Astrocyte (in vitro differentiated cells and primary cell): ENCODE results near the gene CRY2. TPM values are rescaled to one million over a fixed set of nuclear protein-coding genes. Genes with fewer than 3 reads are reported as not detected.

Source experiments
- DNase-seq: peaks from one replicate; pipeline ENCODE4 v3.0.0-alpha.2; 2010; ENCODE audit warnings: low read depth
- FAIRE-seq: peaks from 2 replicates; lab custom pipeline; 2011; peaks lifted over from hg19 to GRCh38; lab: Jason Lieb, UNC
- H2AFZ ChIP-seq: 2 replicates; pipeline ENCODE4 v1.6.0; 2012; ENCODE audit warnings: low read depth, low read length, inconsistent platforms
- H3K27ac ChIP-seq: 2 replicates; pipeline ENCODE4 v1.5.1; 2011; ENCODE audit warnings: low read depth, low read length, inconsistent platforms
- H3K27me3 ChIP-seq: 2 replicates; pipeline ENCODE4 v1.6.0; 2011; ENCODE audit warnings: low read length, inconsistent platforms; ENCODE audit not compliant: insufficient read depth
- H3K36me3 ChIP-seq: 2 replicates; pipeline ENCODE4 v1.5.1; 2011; ENCODE audit warnings: low read length, inconsistent platforms; ENCODE audit not compliant: insufficient read depth
- H3K4me1 ChIP-seq: 2 replicates; pipeline ENCODE4 v1.5.1; 2011; ENCODE audit warnings: low read length, inconsistent platforms; ENCODE audit not compliant: insufficient read depth
- H3K4me2 ChIP-seq: 2 replicates; pipeline ENCODE4 v1.6.0; 2012; ENCODE audit warnings: low read length, inconsistent platforms
- H3K4me3 ChIP-seq: 2 replicates; pipeline ENCODE4 v1.5.1; 2011; ENCODE audit warnings: low read depth, mild to moderate bottlenecking, low read length, inconsistent platforms; ENCODE audit not compliant: insufficient read depth
- H3K79me2 ChIP-seq: 2 replicates; pipeline ENCODE4 v1.6.0; 2012; ENCODE audit warnings: mild to moderate bottlenecking, low read length, inconsistent platforms; ENCODE audit not compliant: insufficient read depth
- H3K9ac ChIP-seq: 2 replicates; pipeline ENCODE4 v1.6.0; 2012; ENCODE audit warnings: mild to moderate bottlenecking, low read length, inconsistent platforms
- H3K9me3 ChIP-seq: 2 replicates; pipeline ENCODE4 v1.5.1; 2012; ENCODE audit warnings: low read depth, mild to moderate bottlenecking, low read length, inconsistent platforms; ENCODE audit not compliant: insufficient read depth
- H4K20me1 ChIP-seq: 2 replicates; pipeline ENCODE4 v1.6.0; 2012; ENCODE audit warnings: low read length, inconsistent platforms; ENCODE audit not compliant: insufficient read depth
- H3K27ac Mint-ChIP-seq: one replicate; pipeline ENCODE4 v1.8.0; 2021; ENCODE audit warnings: mild to moderate bottlenecking, mixed read lengths; ENCODE audit not compliant: unreplicated experiment
- H3K27me3 Mint-ChIP-seq: one replicate; pipeline ENCODE4 v1.8.0; 2021; ENCODE audit warnings: low read depth, mixed read lengths; ENCODE audit not compliant: unreplicated experiment
- H3K36me3 Mint-ChIP-seq: one replicate; pipeline ENCODE4 v1.8.0; 2021; ENCODE audit warnings: low read depth, mixed read lengths; ENCODE audit not compliant: unreplicated experiment
- H3K4me1 Mint-ChIP-seq: one replicate; pipeline ENCODE4 v1.8.0; 2021; ENCODE audit warnings: low read depth, mixed read lengths; ENCODE audit not compliant: unreplicated experiment
- H3K4me3 Mint-ChIP-seq: one replicate; pipeline ENCODE4 v1.8.0; 2021; ENCODE audit warnings: mild to moderate bottlenecking, moderate library complexity, mixed read lengths; ENCODE audit not compliant: unreplicated experiment
- H3K9me3 Mint-ChIP-seq: one replicate; pipeline ENCODE4 v1.8.0; 2021; ENCODE audit warnings: mild to moderate bottlenecking, mixed read lengths; ENCODE audit not compliant: unreplicated experiment
- CTCF ChIP-seq: IDR thresholded peaks from 2 replicates; pipeline ENCODE4 v1.5.1; 2011; ENCODE audit warnings: low read depth, mild to moderate bottlenecking, inconsistent platforms, low read length, moderate library complexity; ENCODE audit not compliant: insufficient read depth
- EZH2 ChIP-seq: IDR thresholded peaks from 2 replicates; pipeline ENCODE4 v1.6.1; 2012; ENCODE audit warnings: mild to moderate bottlenecking, low read length, inconsistent platforms; ENCODE audit not compliant: insufficient read depth
- total RNA-seq: library from RNA; stranded (reverse); gene quantifications from 2 replicates; pipeline ENCODE4 v1.2.1, GENCODE V29; 2021

CRY2 gene
- total RNA-seq, 1 donor from 2014 or later, result 16.9 TPM

- H3K4me3 Mint-ChIP-seq, result peak within 1 kb of the TSS; percentile 90
- H3K36me3 ChIP-seq, result peaks cover 4% of the 10 kb centered on the region
- H3K9me3 ChIP-seq, result no peaks in the 10 kb centered on the region
- FAIRE-seq, result no peak
- peaks cover 11% of the 10 kb centered on the region for H3K36me3 Mint-ChIP-seq
- H3K79me2 ChIP-seq, result peaks cover 46% of the 10 kb centered on the region
- peak within 1 kb of the TSS; percentile 93 for H3K27ac ChIP-seq
- H3K4me3 ChIP-seq, result peak within 1 kb of the TSS; percentile 84
- peak within 1 kb of the TSS; percentile 99 for H3K4me2 ChIP-seq
- no peak for TF ChIP-seq EZH2
- no peak for TF ChIP-seq CTCF
- H3K9me3 Mint-ChIP-seq, result no peaks in the 10 kb centered on the region
- no peaks in the 10 kb centered on the region for H3K27me3 ChIP-seq
- H2AFZ ChIP-seq, result peak within 1 kb of the TSS; percentile 90
- H3K27ac Mint-ChIP-seq, result peak within 1 kb of the TSS; percentile 99
- H3K27me3 Mint-ChIP-seq, result peaks cover 16% of the 10 kb centered on the region
- peak within 1 kb of the TSS; percentile 99 for H3K9ac ChIP-seq
- H3K4me1 ChIP-seq, result peaks cover 32% of the 10 kb centered on the region
- H4K20me1 ChIP-seq, result peaks cover 42% of the 10 kb centered on the region
- peak; percentile 85 for DNase-seq
- H3K4me1 Mint-ChIP-seq, result peaks cover 22% of the 10 kb centered on the region
Measured at GRCh38 chr11:45804761-45805304, 42.4 kb upstream of the CRY2 start, which contains the start of gene SLC35C1. TSS of gene SLC35C1 (plus strand) at chr11:45805149. CDS start at chr11:45805802, 653 bp downstream.

- H3K36me3 ChIP-seq, result peaks cover 7% of the 10 kb centered on the region
- H3K9ac ChIP-seq, result peak overlapping the region; percentile 99
- H4K20me1 ChIP-seq, result peaks cover 48% of the 10 kb centered on the region
- H3K4me1 Mint-ChIP-seq, result peaks cover 25% of the 10 kb centered on the region
- DNase-seq (peak; percentile 80), FAIRE-seq (no peak)
- no peaks in the 10 kb centered on the region for H3K9me3 ChIP-seq
- H3K4me3 Mint-ChIP-seq, result peak overlapping the region; percentile 90
- peak overlapping the region; percentile 99 for H3K27ac Mint-ChIP-seq
- H3K4me2 ChIP-seq, result peak overlapping the region; percentile 99
- H3K27me3 ChIP-seq, result no peaks in the 10 kb centered on the region
- TF ChIP-seq CTCF, result no peak
- no peak for TF ChIP-seq EZH2
- H3K27me3 Mint-ChIP-seq, result peaks cover 16% of the 10 kb centered on the region
- peak overlapping the region; percentile 93 for H3K27ac ChIP-seq
- H2AFZ ChIP-seq, result peak overlapping the region; percentile 62
- peak overlapping the region; percentile 84 for H3K4me3 ChIP-seq
- H3K9me3 Mint-ChIP-seq, result no peaks in the 10 kb centered on the region
- peaks cover 49% of the 10 kb centered on the region for H3K79me2 ChIP-seq
- peaks cover 32% of the 10 kb centered on the region for H3K4me1 ChIP-seq
- H3K36me3 Mint-ChIP-seq, result peaks cover 13% of the 10 kb centered on the region
Measured at GRCh38 chr11:45805305-45806071, 41.8 kb upstream of the CRY2 start.
